Measurements from ENCODE around the gene PBX3.

The PBX3 gene

GRCh38 chr9:126009047-126009446, 261.9 kb downstream of the PBX3 start:
- no peak for FAIRE-seq
- DNase-seq (ENCODE audit: insufficient read length, low spot score) = peak; percentile 46
- no peak for TF ChIP-seq POLR2A (IDR thresholded peaks at IDR 0.05; ENCODE audit: low read depth, low read length)

DNA sequence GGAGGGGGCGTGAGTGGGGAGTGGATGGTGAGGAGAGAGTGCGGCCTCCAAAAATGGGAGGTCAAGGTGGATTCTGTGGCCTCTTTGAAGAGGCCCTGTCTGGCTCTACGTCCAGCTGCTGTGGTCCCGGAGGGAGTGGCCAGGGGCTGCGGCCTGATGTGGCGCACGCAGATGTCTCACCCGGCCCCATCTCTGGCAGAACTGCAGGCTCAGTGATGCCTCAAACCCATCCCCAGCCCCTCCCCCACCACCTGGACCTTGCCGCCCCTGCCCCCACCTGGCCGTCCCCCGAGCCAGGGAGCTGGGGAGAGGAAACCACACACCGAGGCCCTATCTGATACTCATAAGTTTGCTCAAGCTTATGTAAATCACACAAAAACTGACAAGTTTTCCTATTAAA, 267.6 kb downstream of the PBX3 start:
- DNase-seq (ENCODE audit: insufficient read length, low spot score) (no peak), FAIRE-seq (no peak)
- no peak for TF ChIP-seq POLR2A (IDR thresholded peaks at IDR 0.05; ENCODE audit: low read depth, low read length)

GRCh38 chr9:126015424-126015823, 268.3 kb downstream of the PBX3 start:
- DNase-seq (ENCODE audit: insufficient read length, low spot score) (no peak), FAIRE-seq (no peak)
- TF ChIP-seq POLR2A (IDR thresholded peaks at IDR 0.05; ENCODE audit: low read depth, low read length) = no peak

- no peak for FAIRE-seq
- no peak for DNase-seq (ENCODE audit: insufficient read length, low spot score)
- no peak for TF ChIP-seq POLR2A (IDR thresholded peaks at IDR 0.05; ENCODE audit: low read depth, low read length)
Observed at GRCh38 chr9:126016579-126017290, 269.6 kb downstream of the PBX3 start.

All from H54 (cell line).